Neural progenitor cell (in vitro differentiated cells): Measurements from ENCODE around the gene C2orf15.

Experiments
- CTCF ChIP-seq: fragments of 200-600 bp; sonication (generic); IDR thresholded peaks from 2 replicates; pipeline ENCODE4 v1.5.1; 2017; ENCODE audit warnings: antibody characterized with exemption, mild to moderate bottlenecking
- EZH2phosphoT487 ChIP-seq: fragments of 200-600 bp; sonication (generic); IDR thresholded peaks from 2 replicates; pipeline ENCODE4 v1.6.1; 2017; ENCODE audit warnings: antibody characterized with exemption

- TF ChIP-seq CTCF (no peak), EZH2phosphoT487 (no peak)
These were observed 43.3 kb downstream of the C2orf15 start for GRCh38 chr2:99184811-99185210.
